ENCODE data around the gene SAT1. TPM values are rescaled to one million over a fixed set of nuclear protein-coding genes. Genes with fewer than 3 reads are reported as not detected.

The SAT1 gene
- total and polyA plus RNA-seq, 12 donors = 129 to 905 (median 381) TPM

- Histone ChIP-seq H3K4me1 (replicated peaks in 1 of 2) (no peaks in the 10 kb centered on the region), H3K27ac (no peak overlapping the region), H3K9me3 (replicated peaks in 1 of 3) (no peaks in the 10 kb centered on the region), H3K4me3 (no peak overlapping the region), H3K36me3 (replicated peaks in 1 of 2) (no peaks in the 10 kb centered on the region), H3K27me3 (no peaks in the 10 kb centered on the region)
- intact Hi-C loops (cut with DNase I) = no loop called here
- no peak for TF ChIP-seq POLR2A (IDR thresholded peaks at IDR 0.05)
- TF ChIP-seq, protein P1, sequence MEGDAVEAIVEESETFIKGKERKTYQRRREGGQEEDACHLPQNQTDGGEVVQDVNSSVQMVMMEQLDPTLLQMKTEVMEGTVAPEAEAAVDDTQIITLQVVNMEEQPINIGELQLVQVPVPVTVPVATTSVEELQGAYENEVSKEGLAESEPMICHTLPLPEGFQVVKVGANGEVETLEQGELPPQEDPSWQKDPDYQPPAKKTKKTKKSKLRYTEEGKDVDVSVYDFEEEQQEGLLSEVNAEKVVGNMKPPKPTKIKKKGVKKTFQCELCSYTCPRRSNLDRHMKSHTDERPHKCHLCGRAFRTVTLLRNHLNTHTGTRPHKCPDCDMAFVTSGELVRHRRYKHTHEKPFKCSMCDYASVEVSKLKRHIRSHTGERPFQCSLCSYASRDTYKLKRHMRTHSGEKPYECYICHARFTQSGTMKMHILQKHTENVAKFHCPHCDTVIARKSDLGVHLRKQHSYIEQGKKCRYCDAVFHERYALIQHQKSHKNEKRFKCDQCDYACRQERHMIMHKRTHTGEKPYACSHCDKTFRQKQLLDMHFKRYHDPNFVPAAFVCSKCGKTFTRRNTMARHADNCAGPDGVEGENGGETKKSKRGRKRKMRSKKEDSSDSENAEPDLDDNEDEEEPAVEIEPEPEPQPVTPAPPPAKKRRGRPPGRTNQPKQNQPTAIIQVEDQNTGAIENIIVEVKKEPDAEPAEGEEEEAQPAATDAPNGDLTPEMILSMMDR (IDR thresholded peaks at IDR 0.05) = no peak
- 77 to 89% (median 83%) methylated on average over 3 of the region's 3 CpGs for WGBS, 4 donors
- no peak for DNase-seq
These were observed 27.3 kb downstream of the SAT1 start for GRCh38 chrX:23810279-23810678.

DNA sequence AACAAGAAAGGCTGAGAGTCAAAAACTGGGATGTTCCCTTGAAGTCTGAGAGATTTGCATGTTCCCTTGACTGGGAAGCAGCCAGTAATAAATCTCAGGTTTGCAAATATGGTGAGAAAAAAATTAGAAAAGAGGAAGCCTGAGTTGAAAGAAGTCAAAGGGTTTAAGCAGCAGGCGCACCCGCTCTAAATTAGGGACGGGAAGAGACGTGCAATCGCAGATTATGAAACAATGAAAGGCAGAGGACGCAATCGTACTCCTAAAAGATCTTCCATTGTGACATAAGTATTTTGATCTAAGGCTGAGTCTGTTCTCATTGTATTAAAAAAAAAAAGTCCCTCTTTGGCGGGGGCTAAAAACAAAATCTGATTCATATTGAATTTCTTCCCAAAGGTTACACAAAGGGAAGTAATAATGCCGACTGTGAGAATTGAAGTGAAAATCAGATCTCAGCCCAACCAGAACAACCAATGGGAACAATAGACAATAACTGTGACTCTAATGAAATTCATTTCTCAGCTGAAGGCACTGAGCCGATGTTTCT is 28.2 kb downstream of the SAT1 start:
- no peaks in the 10 kb centered on the region for H3K9me3 ChIP-seq (replicated peaks in 1 of 3)
- DNase-seq = peak in 3 of 7 donors; percentile 27 to 52 (median 29)
- H3K36me3 ChIP-seq (replicated peaks in 1 of 2) = no peaks in the 10 kb centered on the region
- peak overlapping the region in 2 of 5 donors; percentile 4 to 68 for H3K27ac ChIP-seq
- no peak for TF ChIP-seq POLR2A (IDR thresholded peaks at IDR 0.05)
- TF ChIP-seq, protein P1 (IDR thresholded peaks at IDR 0.05) = no peak
- no peak overlapping the region for H3K4me3 ChIP-seq
- no peaks in the 10 kb centered on the region for H3K4me1 ChIP-seq (replicated peaks in 1 of 2)
- H3K27me3 ChIP-seq = no peaks in the 10 kb centered on the region
- 37 to 60% (median 57%) methylated on average over 10 of the region's 10 CpGs for WGBS, 4 donors
- intact Hi-C loops (cut with DNase I) = no loop called here

DNA sequence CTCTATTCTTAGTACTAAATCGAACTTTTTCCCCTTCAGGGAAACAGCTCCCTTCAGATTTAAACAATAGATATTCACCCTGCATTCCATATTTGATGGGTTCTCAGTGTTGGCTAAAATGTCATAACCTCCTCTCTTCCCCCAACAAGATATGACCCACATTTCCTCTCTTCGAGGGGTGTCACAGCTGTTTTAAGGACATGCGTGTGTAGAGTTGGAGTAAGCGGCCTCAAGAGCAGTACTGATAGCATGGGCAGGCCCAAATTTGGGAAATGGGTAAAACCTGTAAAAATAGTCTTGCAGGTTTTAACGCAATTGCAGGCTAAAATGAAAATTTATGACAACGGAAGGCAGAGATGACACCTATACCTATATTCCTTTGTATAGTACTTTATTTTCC is 28.7 kb downstream of the SAT1 start:
- DNase-seq = no peak
- intact Hi-C loops (cut with DNase I) = no loop called here
- TF ChIP-seq POLR2A (IDR thresholded peaks at IDR 0.05) = no peak
- TF ChIP-seq, protein P1 (IDR thresholded peaks at IDR 0.05) = no peak
- Histone ChIP-seq H3K27me3 (no peaks in the 10 kb centered on the region), H3K4me3 (no peak overlapping the region), H3K27ac (peak overlapping the region in 2 of 5 donors; percentile 4 to 68), H3K9me3 (replicated peaks in 1 of 3) (no peaks in the 10 kb centered on the region), H3K4me1 (replicated peaks in 1 of 2) (no peaks in the 10 kb centered on the region), H3K36me3 (replicated peaks in 1 of 2) (no peaks in the 10 kb centered on the region)
- 62 to 78% (median 75%) methylated on average over 6 of the region's 6 CpGs for WGBS, 4 donors

GRCh38 chrX:23813808-23814207 is 30.8 kb downstream of the SAT1 start:
- WGBS, 4 donors = 50 to 100% (median 92%) methylated on average over 1 of the region's 1 CpG
- no peaks in the 10 kb centered on the region for H3K4me1 ChIP-seq (replicated peaks in 1 of 2)
- no peaks in the 10 kb centered on the region for H3K27me3 ChIP-seq
- H3K27ac ChIP-seq = no peak overlapping the region
- DNase-seq = no peak
- H3K36me3 ChIP-seq (replicated peaks in 1 of 2) = no peaks in the 10 kb centered on the region
- no peaks in the 10 kb centered on the region for H3K9me3 ChIP-seq (replicated peaks in 1 of 3)
- no peak overlapping the region for H3K4me3 ChIP-seq
- intact Hi-C loops (cut with DNase I) = no loop called here
- no peak for TF ChIP-seq POLR2A (IDR thresholded peaks at IDR 0.05)
- TF ChIP-seq, protein P1 (IDR thresholded peaks at IDR 0.05) = no peak
